GM18867 (cell line): ENCODE measurements around the gene DOK5.
"Not testable (repeated sequence)": the region's sequence is repeated elsewhere in the genome, so short reads cannot be mapped to it uniquely, and the experiment has no call there.

Source experiments
- ATAC-seq: cut with Tn5 transposase; IDR thresholded peaks from one replicate; pipeline ENCODE4 v1.9.1; 2021; ENCODE audit warnings: mild to moderate bottlenecking, moderate library complexity; ENCODE audit not compliant: unreplicated experiment

Gene DOK5

DNA sequence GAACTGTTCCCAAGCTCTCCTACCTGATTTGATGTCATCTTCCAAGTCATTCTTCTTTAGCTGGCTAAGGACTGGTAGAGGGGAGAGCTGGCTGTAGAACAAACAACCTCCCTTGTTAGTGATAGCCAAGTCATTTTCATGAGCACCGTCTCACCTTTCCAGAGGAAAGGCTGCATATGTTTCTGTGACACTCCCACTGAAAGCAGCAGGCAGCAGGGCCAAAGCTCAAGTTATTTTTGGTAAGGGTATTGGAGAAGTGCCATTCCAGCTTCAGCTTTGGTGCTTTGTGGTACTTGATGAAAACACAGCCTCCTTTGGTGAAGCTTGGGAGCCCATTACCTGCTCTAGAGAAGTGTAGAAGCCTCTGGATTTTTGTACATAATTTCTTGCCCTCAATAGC is 5.4 kb upstream of the DOK5 start:
- no peak for ATAC-seq

- no peak for ATAC-seq
Observed at GRCh38 chr20:54470697-54471096, 4.7 kb upstream of the DOK5 start.

DNA sequence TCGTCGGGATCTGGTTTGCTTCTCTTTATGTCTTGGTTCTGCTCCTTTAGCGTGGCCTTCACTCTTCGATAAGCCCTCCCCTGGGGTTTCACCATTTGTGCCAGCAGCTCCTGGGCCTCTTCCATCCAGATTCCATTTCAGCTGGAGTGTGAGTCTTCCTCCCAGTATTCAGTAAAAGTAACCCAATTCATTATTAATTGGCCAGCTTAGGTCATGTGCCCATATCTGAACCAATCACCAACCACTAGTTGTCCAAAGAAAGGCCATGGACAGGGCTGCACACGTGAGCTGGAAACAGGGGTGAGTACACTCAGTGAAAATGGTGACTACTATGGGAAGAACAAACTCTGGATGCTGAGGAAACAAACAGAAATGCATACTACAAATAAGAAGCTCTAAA is 2.8 kb upstream of the DOK5 start:
- no peak for ATAC-seq

DNA sequence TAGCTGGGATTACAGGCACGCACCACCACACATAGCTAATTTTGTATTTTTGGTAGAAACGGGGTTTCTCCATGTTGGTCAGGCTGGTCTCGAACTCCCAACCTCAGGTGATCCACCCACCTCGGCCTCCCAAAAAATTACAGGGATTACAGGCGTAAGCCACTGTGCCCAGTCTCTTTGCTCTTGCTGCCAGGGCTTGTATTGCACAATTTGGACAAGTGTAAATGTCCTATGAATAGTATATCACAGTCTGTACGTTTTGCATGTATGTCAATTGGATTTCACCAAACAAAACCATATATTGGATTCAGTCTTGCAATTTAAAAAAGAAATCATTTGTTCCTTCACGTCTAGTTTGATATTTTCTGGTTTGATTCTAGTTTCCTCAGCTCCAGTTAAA is 2.1 kb upstream of the DOK5 start:
- no peak for ATAC-seq

GRCh38 chr20:54474046-54474445 is 1.3 kb upstream of the DOK5 start:
- no peak for ATAC-seq

GRCh38 chr20:54474866-54475265 is 527 bp upstream of the DOK5 start:
- no peak for ATAC-seq

- ATAC-seq: no peak
Observed at GRCh38 chr20:54476169-54477009, 996 bp downstream of the DOK5 start.

DNA sequence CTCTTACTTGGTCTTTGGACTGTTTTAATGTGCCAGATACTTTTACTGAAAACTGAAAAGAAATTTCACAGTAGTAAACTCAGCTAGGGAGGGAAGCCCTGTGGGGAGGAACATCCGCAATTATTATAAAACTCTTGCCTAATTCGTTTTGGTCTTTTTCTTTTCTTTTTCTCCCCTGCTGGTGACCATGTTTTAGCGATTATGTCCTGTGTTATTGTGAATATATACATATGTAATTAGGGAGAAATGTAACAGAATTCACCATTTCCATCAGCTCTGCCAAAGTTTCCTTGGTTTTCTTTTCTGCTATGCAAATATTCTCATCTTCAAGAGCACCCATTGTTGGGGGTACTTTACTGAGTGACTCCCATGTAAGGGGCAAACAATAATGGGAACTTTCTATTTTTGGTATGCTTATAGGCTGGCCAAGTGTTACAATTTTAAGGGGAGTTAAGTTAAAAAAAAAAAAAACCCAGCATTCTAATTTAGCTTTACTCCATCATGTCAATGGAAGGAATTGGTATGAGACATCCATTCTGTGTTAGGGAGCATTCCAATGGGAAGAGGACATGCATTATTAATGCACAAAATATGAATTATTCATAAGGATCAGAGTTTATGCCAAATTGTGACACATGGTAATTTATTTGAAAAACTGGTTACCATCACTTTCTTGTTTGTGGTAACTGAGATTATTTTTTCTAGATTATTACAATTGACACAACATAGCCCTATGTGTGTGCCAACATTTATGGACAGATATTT is 2.0 kb downstream of the DOK5 start:
- no peak for ATAC-seq

DNA sequence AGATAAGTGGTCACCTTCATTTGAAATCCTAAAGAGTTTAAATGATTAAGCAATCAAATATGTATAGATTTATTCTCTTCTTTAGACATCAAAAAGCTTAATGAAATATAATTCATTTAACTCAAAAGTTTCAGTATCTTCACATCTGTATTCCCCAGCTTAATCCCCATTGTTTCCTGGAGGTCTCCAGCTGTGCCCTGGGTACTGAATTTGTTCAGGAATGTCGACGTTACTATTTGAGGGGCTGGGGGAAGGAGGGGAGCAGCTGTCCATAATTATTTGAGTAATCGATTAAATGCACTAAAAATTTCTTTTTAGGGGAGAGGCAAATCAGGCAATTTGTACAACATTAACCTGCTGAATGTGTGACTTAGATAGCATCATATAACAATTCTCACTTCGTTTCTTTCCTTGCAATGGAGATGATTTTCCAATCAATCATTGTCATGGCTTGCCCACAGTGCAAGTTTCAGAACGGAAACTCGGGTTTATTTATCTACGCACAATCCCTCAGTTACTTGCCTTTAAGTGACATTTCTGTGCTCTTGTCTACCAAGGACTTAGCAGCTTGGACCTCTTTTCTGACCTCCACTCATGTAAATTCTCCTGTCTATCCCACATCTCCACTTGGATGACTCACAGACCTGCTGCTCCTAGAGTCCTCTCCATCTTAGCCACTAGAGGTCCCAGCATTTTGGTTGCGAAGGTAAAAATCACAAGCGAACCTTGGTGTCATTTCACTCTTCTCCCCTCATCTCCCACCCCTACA is 3.9 kb downstream of the DOK5 start:
- ATAC-seq: no peak

- ATAC-seq: not testable (repeated sequence)
Observed at GRCh38 chr20:54479937-54480336, 4.5 kb downstream of the DOK5 start.

- ATAC-seq: no peak
Observed at GRCh38 chr20:54481442-54481841, 6.0 kb downstream of the DOK5 start.

DNA sequence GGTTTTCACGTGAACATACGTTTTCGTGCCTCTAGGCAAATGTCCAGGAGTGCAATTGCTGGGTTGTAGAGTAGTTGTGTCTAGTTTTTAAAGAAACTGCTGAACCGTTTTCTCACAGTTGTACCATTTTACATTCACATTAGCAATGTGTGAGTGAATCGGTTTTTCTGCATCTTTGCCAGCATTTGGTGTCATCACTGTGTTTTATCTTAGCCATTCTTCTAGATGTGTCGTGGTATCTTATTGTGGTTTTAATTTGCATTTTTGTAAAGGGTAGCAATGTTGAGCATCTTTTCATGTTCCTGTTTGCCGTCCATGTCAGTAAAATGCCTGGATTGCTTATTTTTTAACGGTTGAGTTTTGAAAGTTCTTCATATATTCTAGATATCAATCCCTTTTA is 10.2 kb downstream of the DOK5 start:
- no peak for ATAC-seq

GRCh38 chr20:54486585-54486984 is 11.2 kb downstream of the DOK5 start:
- ATAC-seq: no peak

DNA sequence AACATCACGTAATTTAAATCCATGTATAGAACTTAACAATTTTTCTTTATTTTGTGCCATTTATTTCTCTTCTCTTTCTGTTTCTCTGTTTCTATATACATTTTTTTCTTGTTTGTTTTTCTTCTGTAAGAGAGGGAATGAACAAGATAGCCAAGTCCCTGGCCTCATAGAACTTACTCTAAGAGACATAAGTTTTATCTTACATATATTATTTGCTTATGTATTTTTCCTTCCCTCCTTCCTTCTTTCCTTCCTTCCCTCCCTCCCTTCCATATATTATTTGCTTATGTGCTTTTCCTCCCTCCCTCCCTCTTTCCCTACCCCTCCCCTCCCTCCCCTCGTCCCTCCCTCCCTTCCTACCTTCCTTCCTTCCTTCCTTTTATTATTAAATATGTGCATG is 13.0 kb downstream of the DOK5 start:
- ATAC-seq: no peak

DNA sequence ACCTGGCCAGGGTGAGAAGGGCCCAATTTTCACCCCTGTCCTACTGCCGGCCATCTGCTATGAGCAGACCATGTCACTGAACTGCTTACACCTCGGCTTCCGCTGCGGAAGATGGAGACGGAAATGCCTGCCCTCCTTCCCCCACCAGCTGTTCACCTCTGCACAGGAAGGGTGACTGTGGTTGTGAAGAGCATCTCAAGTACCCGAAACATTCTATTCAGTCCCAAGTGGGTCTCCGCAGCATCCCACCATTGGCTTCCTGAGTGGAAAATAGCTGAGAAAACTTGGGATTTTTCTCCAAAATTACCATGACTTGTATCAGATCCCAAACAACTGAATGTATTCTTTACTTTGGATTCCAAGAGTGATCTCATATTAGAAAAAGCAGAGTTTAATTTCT is 16.1 kb downstream of the DOK5 start:
- ATAC-seq: no peak

DNA sequence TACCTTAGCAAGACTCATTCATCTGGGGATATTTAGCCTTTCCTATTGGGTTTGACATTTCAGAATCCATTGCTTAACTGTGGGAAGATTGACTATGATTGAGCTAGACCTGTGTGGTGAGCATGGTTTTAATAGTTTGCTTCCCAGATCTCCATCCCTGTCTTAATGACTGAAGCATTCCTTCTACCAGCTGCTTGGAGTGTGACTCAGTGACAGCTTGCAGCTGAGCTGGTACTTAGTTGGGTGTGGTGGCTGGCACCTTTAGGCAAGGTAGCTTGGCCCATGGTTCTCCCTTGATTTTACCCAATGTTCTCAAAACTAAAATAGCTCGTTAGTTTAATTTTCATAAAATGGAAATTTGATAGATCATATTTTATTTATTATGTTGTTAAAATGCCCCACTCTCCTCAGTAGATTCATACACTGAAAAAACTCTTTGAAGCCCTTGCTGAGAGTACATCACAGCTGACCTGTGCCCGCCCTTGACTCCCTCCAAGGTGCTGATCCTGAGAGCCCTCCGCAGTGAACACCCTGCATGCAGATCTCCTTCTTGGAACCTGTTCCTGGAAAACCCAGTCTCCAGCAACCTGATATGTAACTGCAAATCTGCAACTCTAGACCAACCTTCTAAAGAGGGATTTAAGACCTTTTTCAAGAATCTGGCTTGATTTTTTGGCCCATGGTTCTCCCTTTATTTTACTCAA is 19.1 kb downstream of the DOK5 start:
- ATAC-seq: no peak

DNA sequence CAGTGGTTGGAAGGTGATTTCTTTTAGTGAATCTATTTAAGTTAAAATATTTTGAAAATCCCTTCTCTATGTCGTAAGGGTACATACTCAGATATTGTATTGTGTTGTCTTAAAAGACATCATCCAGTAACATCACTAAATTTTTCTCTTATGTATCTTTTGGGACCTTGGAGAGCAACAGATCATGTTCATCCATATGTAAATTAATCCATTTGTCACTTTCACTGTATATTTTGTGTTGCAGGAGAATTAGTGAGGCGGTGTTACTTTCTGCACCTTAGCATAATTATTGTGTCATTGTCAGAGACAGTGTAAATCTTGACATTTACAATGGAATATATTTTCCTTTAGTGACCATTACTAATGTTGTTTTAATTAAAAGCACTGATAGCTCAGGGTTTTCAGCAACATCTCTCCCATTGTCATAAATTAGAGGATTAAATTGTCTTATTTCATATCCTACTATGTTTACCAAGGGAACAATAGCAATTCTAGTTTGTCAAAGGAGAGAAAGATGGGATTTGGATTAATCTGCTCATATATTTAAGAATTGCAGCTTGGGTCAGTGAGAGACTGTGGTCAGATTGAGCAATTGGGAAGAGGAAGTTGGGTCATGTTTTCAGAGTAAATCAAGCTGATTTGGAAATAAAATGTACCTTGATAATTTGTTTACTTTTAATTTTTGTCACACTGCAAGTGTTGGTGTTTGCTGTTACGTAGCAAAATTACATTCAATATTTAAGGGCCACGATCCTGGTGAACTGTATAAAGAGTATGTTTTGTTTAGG is 22.7 kb downstream of the DOK5 start:
- ATAC-seq: no peak

GRCh38 chr20:54499111-54499510 is 23.7 kb downstream of the DOK5 start:
- no peak for ATAC-seq

DNA sequence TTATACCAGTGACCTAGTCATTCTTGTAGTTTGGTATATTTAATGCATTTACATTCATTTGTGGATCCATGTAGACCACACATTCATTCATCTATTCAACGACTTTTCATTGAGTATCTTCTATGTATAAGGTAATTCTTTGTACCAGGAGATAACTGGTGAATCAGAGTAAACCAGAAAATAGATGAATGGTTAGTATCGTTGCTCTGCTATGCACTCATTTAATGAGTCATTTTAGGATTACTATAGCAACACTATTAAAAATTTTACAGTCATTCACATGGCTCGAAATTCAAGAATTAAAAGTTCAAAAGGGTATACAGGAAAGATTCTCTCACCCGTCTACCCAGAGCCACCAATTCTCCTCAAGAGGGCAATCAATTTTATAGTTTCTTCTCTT is 26.8 kb downstream of the DOK5 start:
- ATAC-seq: no peak

DNA sequence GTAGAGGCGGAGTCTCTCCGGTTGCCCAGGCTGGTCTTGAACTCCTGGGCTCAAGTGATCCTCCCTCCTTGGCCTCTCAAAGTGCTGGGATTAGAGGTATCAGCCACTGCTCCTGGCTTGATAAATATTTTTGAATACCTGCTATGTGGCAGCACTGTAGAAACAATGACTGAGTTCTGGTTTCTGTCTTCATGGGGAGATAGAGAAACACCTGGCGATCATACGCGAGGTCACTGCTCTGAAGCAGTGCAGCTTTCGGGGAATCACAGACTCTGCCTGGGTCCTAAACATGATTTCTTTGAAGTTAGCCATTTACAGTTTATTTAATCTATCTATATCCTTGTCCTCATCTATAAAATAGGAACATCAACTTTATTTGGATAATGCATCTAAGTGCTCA is 31.2 kb downstream of the DOK5 start:
- no peak for ATAC-seq
